ENCODE data around the gene CAMK2G.
"Not testable (repeated sequence)": the region's sequence is repeated elsewhere in the genome, so short reads cannot be mapped to it uniquely, and the experiment has no call there.

Gene CAMK2G

DNA sequence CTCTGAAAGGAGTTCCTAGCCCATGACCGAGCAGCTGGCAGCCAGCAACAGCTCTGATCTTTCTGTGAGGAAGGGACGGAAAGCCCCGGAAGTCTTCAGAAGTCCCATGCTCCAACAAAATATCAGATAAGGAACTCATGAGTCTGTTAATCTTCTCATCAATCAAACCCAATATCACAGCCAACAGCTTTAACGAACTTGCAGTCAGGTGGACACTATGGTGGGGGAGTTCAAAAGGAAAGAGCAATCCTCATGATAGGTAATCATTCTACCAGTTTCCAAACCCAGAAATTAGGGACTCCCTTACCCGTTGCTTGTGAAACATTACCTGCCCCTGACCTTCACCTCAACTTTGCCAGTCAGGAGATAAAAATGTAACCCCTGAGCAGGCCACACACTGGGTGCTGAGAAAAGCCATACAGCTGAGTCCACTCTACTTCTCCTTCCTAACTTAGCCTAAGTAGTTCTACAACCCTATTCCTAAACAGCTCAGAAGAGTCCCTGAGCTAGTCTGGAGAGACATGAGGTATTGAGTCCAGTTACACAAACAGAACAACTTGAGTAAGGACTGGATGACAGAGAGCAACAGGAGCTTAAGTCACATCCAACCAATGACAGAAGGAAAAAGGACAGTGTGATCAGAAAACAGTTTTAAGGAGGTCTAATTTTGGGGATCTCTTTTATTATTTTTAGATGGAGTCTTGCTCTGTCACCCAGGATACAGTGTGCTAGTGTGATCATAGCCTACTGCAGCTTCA lies 65.1 kb downstream of the CAMK2G start:
- no peak for DNase-seq

DNA sequence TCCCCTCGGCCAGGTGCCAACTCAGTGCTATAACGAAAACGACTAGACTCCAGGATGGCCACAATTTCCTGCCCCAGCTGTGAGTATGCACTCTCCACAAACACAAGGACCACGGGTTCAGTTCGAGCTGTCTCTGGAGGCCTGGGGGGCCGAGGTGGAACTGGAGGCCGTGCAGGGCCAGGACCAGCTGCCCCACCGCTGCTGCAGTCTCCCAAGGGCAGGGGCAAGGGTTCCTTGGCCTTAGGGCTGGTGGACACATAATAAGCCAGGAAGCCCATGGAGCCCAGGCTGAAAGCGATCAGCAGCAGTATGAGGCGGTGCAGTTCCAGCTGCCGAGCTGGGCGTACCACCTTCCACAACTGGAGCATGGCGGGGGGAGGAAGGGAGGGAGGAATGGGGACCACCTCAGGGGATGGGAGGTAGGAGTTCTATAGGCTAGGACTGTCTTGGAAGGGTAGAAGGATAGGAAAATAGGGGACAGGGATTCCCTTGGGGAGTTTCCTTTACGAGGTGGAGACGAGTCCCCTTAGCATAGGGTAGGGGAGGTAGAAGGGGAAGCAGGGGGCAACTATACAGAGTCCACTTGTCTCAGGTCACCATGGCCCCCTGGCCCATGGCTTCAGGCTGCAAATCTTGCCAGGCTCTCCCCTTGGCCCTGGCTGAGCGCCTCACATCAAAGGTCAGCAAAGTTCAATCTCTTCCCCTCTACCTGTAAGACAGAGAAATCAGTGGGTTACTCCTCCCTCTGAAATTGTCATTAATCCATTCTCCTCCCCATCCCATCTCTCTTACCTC lies 66.1 kb downstream of the CAMK2G start:
- no peak for DNase-seq

DNA sequence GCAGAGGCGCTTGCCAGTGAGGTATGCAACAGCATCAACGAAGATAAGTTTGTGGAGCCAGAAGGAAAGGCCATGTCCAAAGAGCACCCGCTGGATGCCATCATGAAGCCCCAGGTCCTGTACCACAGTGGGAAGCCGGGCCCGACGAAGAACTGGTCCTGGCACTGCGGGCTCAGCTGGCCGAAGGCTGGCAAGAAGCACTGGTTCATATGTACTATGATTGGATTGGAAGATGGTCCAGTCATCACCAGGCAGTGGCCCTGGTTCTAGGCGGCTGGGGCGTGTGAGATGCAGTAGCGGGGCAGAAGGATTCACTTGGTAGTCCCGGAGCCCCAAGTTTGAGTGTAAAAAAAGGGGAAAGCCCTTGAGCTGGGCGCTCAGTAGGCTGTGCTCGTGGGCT lies 66.9 kb downstream of the CAMK2G start:
- no peak for DNase-seq

DNA sequence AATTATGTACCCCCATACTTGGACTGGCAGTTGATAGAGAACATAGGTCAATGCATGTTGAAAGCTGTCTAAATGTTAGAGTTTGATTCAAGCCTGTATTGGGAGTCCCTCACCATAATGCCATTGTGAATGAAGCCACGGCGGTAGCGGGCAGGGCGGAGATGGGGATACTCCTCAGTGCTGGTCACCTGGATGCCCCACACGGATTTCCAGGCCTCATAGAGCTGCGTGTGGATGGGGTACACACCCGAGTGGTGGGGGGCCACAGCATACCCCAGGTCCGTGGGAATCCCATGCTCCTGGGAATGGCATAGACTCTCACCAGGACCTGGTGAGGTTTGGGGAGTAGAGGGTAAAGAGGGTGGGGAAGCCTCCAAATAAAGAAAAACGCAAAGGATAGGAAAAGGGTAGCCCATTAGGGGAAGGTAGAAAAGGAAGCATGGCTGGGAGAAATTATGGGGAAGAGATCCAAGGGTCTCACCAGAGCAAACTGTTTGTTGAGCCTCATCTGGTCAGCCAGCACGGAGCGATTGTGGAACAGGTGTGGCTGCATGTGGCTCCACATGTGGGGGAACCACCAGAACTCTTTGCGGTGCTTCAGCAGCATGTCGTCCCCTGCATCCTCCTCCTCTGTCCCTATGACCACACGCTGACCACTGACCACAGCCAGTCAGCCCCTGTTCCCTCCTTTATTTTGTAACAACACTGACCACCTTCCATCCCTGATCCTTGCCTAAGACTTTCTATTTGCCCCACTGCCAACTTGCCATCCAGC lies 68.0 kb downstream of the CAMK2G start:
- no peak for DNase-seq

DNA sequence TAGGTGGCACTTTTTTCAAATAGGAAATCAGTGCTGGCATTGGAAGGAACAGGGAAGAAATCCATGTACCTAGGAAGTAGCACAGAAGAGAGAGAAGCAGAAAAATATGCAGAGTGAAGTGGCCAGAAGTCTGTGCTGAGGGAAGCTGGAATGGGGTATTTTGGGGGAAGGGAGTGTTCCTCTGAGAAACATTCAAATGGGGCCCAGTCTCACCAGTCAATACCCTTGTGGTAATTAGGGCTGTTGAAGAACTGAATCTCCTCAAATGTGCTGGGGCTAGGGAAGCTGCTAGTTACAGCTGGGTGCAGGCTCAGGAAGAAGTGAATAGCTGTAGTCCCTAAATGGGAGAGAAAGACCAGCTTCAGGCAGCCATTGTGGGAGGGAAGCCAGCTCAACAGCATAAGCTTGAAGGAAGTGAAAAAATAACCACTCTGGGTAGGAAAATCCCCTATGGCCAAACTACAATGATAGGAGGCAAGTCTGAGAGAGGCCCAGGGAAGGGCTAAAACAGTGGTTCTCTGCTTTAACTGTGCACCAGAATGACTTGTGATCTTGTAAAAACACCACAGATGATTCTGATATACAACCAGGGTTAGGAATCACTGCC lies 70.6 kb downstream of the CAMK2G start:
- no peak for DNase-seq

DNA sequence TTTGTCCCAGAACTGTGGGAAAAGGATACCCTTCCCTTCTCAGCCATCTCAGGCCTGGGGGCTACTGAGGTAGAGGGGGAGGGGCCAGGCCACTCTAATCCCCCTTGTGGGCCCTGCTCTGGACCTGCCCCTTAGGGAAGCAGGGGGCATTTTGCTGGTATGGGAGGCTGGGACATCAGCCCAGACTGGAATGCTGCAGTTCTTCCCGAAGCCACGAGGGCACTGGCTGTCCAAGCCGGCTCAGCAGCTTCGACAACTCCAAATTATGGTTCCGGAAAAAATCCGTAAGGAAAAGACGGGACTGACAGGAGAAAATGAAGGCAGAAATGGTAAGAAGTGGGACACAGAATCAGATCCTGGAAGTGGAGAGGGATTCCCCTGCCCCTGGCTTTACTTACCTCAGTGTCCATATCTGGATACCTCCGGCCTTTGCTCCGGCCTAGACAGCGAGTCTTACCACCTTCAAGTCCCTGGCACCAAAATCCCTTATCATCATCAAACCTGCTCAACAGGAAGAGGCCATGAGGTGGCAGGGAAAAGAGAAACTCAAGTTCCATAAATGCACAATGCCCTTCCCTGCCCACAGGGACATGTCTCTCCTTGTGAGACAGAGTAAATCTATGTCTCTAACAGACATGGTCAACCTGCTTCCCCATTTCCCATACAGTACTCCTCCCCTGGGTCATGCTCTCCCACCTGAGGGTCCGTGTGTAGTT lies 71.9 kb downstream of the CAMK2G start:
- DNase-seq: no peak

DNA sequence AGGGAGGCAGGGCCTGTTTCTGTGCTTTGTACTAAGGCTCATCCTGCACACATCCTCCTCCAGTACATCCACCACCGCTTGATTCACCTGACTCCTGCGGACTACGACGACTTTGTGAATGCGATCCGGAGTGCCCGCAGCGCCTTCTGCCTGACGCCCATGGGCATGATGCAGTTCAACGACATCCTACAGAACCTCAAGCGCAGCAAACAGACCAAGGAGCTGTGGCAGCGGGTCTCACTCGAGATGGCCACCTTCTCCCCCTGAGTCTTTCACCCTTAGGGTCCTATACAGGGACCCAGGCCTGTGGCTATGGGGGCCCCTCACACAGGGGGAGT lies 73.1 kb downstream of the CAMK2G start:
- DNase-seq: no peak

DNA sequence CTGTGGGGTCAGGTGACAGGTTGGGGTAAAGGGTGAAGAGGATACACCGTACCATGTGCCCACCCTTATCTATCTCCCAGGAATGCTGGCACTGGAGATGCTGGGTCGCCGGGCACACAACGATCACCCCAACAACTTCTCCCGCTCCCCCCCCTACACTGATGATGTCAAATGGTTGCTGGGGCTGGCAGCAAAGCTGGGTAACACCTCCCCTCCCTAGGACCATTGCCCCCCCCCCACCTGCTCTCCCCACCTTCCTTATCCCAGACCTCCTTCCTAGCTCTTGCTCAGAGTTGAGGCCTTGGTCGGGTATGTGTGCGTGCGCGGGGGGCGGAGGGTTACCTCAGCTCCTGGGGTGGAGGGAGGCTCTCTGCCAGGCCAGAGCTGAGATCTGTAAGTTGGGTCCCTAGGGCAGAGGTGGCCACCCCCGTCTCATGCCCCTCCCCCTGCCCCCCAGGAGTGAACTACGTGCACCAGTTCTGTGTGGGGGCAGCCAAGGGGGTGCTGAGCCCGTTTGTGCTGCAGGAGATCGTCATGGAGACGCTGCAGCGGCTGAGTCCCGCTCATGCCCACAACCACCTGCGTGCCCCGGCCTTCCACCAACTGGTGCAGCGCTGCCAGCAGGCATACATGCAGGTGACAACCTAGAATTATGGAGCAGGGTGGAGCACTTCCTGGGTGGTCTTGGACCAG lies 73.6 kb downstream of the CAMK2G start:
- no peak for DNase-seq

DNA sequence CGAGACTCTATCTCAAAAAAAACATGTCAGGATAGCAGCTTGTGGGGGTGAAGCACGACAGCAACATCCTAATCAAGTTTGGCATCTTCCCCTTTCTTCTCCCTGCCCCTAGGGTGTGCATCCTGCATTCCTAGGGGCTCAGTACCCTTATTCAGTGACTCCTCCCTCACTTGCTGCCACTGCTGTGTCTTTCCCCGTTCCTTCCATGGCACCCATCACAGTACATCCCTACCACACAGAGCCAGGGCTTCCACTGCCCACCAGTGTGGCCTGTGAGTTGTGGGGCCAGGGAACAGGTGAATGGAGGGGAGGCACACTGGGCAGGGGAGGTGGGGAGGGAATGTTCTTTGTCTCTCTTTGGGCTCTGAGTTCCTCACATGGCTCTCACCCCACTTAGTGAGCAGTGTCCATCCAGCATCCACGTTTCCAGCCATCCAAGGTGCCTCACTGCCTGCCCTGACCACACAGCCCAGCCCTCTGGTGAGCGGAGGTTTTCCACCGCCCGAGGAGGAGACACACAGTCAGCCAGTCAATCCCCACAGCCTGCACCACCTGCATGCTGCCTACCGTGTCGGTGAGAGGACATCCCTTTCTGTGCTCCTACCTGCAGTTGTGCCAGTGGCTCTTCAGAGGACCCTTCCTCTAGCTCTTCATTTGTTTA lies 74.3 kb downstream of the CAMK2G start:
- no peak for DNase-seq

DNA sequence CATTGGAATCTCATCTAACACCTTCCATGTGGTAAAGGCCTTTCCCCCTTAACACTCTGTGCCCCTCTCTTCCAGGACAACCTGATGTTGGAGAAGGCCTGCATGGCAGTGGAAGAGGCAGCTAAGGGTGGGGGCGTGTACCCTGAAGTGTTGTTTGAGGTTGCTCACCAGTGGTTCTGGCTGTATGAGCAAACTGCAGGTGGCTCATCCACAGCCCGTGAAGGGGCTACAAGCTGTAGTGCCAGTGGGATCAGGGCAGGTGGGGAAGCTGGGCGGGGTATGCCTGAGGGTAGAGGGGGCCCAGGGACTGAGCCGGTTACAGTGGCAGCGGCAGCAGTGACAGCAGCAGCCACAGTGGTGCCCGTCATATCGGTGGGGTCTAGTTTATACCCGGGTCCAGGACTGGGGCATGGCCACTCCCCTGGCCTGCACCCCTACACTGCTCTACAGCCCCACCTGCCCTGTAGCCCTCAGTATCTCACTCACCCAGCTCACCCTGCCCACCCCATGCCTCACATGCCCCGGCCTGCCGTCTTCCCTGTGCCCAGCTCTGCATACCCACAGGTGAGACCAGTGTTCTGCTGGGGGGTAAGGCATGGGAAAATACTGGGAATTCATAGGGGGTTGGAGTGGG lies 75.3 kb downstream of the CAMK2G start:
- no peak for DNase-seq

DNA sequence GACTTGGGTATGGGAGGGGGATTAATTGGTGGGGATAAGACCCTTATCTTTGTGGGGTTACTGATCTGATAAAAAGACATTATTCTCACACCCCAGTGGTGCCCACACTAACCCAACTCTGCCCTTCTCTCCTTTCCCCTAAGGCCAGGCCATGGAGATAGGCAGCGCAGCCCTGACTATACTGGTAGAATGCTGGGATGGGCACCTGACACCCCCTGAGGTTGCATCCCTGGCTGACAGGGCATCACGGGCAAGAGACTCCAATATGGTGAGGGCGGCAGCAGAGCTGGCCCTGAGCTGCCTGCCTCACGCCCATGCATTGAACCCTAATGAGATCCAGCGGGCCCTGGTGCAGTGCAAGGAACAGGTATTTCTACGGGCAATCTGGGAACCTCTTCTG lies 76.3 kb downstream of the CAMK2G start:
- DNase-seq: no peak

DNA sequence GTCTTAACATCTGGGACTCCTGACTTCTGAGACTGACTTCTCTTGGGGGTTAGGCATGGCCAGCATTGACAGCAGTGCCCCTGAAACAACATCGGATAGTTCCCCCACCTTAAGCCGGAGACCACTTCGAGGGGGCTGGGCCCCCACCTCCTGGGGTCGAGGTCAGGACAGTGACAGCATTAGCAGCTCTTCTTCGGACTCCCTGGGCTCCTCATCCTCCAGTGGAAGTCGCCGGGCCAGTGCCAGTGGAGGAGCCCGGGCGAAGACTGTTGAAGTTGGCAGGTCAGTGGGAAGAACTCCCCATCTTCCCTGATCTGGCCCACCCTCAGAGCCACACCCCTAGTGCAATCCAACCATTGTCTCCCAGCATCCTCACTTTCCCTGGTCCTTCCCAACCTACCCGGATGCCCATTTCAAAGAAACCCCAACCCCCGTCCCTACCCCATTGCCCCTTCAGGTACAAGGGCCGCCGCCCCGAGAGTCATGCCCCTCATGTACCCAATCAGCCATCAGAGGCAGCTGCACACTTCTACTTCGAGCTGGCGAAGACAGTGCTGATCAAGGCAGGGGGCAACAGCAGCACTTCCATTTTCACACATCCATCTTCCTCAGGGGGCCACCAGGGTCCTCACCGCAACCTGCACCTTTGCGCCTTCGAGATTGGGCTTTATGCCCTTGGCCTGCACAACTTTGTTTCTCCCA lies 76.9 kb downstream of the CAMK2G start:
- no peak for DNase-seq

DNA sequence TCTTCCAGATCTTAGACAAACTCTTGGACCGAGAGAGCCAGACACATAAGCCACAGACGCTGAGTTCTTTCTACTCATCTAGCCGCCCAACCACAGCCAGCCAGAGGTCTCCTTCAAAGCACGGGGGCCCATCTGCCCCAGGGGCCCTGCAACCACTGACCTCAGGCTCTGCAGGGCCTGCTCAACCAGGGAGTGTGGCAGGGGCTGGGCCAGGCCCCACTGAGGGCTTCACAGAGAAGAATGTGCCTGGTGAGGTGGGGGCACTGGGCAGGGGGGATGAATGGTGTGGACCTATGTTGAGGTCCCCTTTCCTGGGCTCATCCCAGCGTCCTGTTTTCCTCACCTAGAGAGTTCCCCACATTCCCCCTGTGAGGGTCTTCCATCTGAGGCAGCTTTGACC lies 77.6 kb downstream of the CAMK2G start:
- DNase-seq: no peak

DNA sequence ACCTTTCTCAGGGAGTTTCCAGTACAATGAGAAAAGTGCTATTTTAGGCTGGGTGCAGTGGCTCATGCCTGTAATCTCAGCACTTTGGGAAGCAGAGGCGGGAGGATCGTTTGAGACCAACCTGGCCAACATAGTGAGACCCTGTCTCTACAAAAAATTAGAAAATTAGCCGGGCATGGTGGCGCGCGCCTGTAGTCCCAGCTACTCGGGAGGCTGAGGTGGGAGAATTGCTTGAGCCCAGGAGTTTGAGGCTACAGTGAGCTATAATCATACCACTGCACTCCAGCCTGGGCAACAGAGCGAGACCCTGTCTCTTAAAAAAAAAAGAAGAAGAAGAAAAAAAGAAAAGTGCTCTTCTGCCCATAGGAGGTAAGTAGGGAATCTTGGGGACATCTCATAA lies 78.3 kb downstream of the CAMK2G start:
- not testable (repeated sequence) for DNase-seq

DNA sequence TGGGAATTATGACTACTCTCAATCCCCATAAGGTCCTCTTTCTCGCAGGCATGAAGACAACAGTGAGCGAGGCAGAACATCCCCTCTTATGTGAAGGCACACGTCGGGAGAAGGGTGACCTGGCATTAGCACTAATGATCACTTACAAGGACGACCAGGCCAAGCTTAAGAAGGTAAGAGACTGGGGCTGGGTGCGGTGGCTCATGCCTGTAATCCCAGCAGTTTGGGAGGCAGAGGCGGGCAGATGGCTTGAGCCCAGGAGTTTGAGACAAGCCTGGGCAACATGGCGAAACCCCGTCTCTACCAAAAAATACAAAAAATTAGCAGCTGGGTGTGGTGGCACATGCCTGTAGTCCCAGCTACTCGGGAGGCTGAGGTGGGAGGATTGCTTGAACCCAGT lies 78.9 kb downstream of the CAMK2G start:
- DNase-seq: not testable (repeated sequence)

DNA sequence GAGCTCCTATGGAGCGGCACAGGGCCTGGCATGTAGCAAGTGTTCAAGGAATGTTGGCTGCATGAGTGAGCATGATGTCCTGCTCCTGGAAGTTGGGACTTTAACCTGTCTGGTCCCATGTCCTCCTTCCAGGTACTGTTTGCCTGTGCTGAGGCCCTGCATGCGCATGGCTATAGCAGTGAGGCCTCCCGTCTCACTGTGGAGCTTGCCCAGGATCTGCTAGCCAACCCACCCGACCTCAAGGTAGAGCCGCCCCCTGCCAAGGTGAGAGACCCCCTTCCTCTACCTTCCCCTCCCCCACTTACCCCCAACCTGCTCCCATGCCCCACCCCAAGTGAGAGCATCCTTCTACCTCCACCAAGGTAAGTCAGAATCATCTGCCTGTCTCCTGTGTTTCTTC lies 80.9 kb downstream of the CAMK2G start:
- no peak for DNase-seq

DNA sequence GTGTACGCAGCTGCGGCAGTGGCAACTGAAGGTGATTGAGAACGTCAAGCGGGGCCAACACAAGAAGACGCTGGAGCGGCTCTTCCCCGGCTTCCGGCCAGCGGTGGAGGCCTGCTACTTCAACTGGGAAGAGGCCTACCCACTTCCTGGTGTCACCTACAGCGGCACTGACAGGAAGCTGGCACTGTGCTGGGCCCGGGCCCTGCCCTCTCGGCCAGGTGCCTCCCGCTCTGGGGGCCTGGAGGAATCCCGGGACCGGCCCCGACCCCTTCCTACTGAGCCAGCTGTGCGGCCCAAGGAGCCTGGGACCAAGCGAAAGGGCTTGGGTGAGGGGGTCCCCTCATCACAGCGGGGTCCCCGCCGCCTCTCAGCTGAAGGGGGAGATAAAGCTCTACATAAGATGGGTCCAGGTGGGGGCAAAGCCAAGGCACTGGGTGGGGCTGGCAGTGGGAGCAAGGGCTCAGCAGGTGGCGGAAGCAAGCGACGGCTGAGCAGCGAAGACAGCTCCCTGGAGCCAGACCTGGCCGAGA lies 82.4 kb downstream of the CAMK2G start:
- no peak for DNase-seq

DNA sequence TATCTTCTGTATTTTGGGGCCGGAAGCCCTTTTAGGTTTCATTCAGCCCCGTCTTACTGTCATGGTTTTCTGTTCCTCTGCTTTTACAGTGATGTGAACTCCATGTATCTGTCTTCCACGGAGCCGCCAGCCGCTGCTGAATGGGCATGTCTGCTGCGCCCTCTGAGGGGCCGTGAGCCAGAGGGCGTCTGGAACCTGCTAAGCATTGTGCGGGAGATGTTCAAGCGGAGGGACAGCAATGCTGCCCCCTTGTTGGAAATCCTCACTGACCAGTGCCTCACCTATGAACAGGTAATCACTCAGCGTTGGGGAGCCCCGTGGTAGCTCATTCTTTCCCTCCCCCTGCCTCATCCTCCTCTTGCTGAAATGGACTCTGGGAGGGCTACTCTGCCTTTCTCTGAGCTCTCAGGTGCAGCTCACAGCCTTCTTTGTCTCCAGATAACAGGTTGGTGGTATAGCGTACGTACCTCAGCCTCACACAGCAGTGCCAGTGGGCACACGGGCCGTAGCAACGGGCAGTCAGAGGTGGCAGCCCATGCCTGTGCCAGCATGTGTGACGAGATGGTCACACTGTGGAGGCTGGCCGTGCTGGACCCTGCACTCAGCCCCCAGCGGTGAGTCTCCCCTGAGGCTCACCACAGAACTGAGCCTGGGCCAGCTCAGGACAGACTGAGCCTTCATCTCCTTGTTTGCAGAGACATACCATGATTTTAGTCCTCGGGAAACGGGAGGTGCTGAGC lies 83.3 kb downstream of the CAMK2G start:
- DNase-seq: no peak

DNA sequence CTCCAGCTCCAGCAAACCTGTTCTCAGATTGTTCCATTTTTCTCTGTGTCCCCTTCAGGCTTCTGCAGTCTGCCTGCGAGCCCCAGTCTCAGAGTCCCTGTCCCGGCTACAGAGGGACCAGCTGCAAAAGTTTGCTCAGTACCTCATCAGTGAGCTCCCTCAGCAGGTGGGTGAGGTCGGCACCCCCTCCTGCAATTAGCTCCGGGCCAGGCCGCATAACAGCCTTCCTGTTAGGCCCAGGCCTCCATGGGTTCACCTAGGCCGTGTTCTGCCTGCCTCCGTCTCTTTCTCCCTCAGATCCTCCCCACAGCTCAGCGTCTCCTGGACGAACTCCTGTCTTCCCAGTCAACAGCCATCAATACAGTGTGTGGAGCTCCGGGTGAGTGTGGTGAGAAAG lies 84.7 kb downstream of the CAMK2G start:
- DNase-seq: no peak
